Erythroblast (primary cell): ENCODE results near the gene EPN2.

Source experiments
- GATA1 ChIP-seq: IDR thresholded peaks from 2 replicates; pipeline ENCODE4 v1.6.1; 2011; ENCODE audit warnings: low read depth, mild to moderate bottlenecking, control low read depth, low read length, moderate library complexity
- POLR2A ChIP-seq: IDR thresholded peaks from 2 replicates; pipeline ENCODE4 v1.6.1; 2011; ENCODE audit warnings: mild to moderate bottlenecking, low read length

GRCh38 chr17:19378416-19379360 is 141.5 kb downstream of the EPN2 start, which contains the start of gene MAPK7:
- TF ChIP-seq POLR2A = no peak
- no peak for TF ChIP-seq GATA1
